Measurements from ENCODE around the gene PDCD1.
"Not testable (repeated sequence)": the region's sequence is repeated elsewhere in the genome, so short reads cannot be mapped to it uniquely, and the experiment has no call there.

Gene PDCD1

GRCh38 chr2:241836292-241836691 is 22.4 kb downstream of the PDCD1 start:
- Histone ChIP-seq H4K20me1 (ENCODE audit: insufficient read depth, low read length, poor library complexity, severe bottlenecking) (no peaks in the 10 kb centered on the region), H3K9ac (ENCODE audit: low read depth, low read length, poor library complexity, severe bottlenecking) (no peak overlapping the region), H3K9me2 (replicated peaks; ENCODE audit: low read depth, low read length) (no peaks in the 10 kb centered on the region), H3K79me2 (ENCODE audit: insufficient read depth, low read length) (no peaks in the 10 kb centered on the region), H3F3A (ENCODE audit: low read depth) (no peaks in the 10 kb centered on the region; the same call in 1 of the 2 replicates), H3K9me3 (ENCODE audit: insufficient read depth, low read depth, low read length) (no peaks in the 10 kb centered on the region), H3K27me3 (ENCODE audit: insufficient read depth, low read length, poor library complexity, severe bottlenecking) (no peaks in the 10 kb centered on the region), H2AFZ (ENCODE audit: low read length) (no peak overlapping the region), H3K4me1 (ENCODE audit: insufficient read depth, low read length, poor library complexity, severe bottlenecking) (peaks cover 7% of the 10 kb centered on the region), H3K36me3 (ENCODE audit: insufficient read depth, low read length) (no peaks in the 10 kb centered on the region), H3K4me2 (ENCODE audit: low read depth, low read length, poor library complexity, severe bottlenecking) (no peak overlapping the region), H3K4me3 (ENCODE audit: low read length, poor library complexity, severe bottlenecking) (no peak overlapping the region)
- TF ChIP-seq, protein P1, sequence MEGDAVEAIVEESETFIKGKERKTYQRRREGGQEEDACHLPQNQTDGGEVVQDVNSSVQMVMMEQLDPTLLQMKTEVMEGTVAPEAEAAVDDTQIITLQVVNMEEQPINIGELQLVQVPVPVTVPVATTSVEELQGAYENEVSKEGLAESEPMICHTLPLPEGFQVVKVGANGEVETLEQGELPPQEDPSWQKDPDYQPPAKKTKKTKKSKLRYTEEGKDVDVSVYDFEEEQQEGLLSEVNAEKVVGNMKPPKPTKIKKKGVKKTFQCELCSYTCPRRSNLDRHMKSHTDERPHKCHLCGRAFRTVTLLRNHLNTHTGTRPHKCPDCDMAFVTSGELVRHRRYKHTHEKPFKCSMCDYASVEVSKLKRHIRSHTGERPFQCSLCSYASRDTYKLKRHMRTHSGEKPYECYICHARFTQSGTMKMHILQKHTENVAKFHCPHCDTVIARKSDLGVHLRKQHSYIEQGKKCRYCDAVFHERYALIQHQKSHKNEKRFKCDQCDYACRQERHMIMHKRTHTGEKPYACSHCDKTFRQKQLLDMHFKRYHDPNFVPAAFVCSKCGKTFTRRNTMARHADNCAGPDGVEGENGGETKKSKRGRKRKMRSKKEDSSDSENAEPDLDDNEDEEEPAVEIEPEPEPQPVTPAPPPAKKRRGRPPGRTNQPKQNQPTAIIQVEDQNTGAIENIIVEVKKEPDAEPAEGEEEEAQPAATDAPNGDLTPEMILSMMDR (conservative IDR thresholded peaks at IDR 0.05; ENCODE audit: low read length) = peak; percentile 33
- no peak for TF ChIP-seq EZH2phosphoT487 (IDR thresholded peaks at IDR 0.05; ENCODE audit: borderline replicate concordance)

- H4K20me1 ChIP-seq (ENCODE audit: insufficient read depth, low read length, poor library complexity, severe bottlenecking) = no peaks in the 10 kb centered on the region
- H3K9ac ChIP-seq (ENCODE audit: low read depth, low read length, poor library complexity, severe bottlenecking) = no peak overlapping the region
- H3K4me3 ChIP-seq (ENCODE audit: low read length, poor library complexity, severe bottlenecking) = no peak overlapping the region
- H3F3A ChIP-seq (ENCODE audit: low read depth) = no peaks in the 10 kb centered on the region; the same call in 1 of the 2 replicates
- no peak overlapping the region for H3K4me2 ChIP-seq (ENCODE audit: low read depth, low read length, poor library complexity, severe bottlenecking)
- H2AFZ ChIP-seq (ENCODE audit: low read length) = no peak overlapping the region
- H3K9me2 ChIP-seq (replicated peaks; ENCODE audit: low read depth, low read length) = no peaks in the 10 kb centered on the region
- no peaks in the 10 kb centered on the region for H3K9me3 ChIP-seq (ENCODE audit: insufficient read depth, low read depth, low read length)
- H3K36me3 ChIP-seq (ENCODE audit: insufficient read depth, low read length) = no peaks in the 10 kb centered on the region
- no peak for TF ChIP-seq EZH2phosphoT487 (IDR thresholded peaks at IDR 0.05; ENCODE audit: borderline replicate concordance)
- TF ChIP-seq, protein P1 (conservative IDR thresholded peaks at IDR 0.05; ENCODE audit: low read length) = no peak
- H3K79me2 ChIP-seq (ENCODE audit: insufficient read depth, low read length) = no peaks in the 10 kb centered on the region
- H3K4me1 ChIP-seq (ENCODE audit: insufficient read depth, low read length, poor library complexity, severe bottlenecking) = peaks cover 14% of the 10 kb centered on the region
- H3K27me3 ChIP-seq (ENCODE audit: insufficient read depth, low read length, poor library complexity, severe bottlenecking) = no peaks in the 10 kb centered on the region
These were observed 23.1 kb downstream of the PDCD1 start for GRCh38 chr2:241835611-241836010.

DNA sequence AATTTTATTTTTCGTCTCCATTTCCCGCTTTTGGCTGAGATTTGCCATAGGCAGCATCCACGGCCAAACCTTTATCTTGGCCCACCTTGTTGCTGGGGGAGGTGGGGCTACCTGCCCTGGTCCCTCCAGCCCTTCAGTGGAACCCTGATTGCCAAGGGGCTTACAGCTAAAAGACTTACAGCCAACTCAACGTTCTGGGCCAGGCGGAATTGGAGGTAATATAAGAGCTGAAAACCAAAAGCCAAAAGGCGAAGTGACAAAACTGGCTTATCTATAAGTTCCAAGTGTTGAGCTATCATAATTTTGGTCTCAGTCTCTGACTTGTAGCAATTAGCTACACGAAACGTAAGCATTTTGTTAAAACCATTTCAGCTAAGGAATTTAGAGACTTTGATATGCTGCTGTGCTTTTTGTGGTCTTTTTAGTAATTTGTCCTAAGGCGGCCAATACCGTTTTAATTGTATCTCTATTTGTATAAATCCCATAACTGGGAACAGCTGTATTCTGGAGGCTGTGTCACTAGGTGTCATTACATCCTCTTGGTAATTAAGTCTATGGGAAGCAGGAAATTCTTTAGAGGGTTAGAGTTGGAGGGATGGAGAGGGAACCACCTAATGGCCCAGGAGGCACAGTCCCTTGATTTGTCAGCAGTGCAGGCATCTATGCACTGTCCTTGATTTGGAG is 24.0 kb downstream of the PDCD1 start:
- Histone ChIP-seq H3K27me3 (ENCODE audit: insufficient read depth, low read length, poor library complexity, severe bottlenecking) (no peaks in the 10 kb centered on the region), H3K9me2 (replicated peaks; ENCODE audit: low read depth, low read length) (no peaks in the 10 kb centered on the region), H3K4me2 (ENCODE audit: low read depth, low read length, poor library complexity, severe bottlenecking) (no peak overlapping the region)

GRCh38 chr2:241833756-241834526 is 24.8 kb downstream of the PDCD1 start:
- H3K4me1 ChIP-seq (ENCODE audit: insufficient read depth, low read length, poor library complexity, severe bottlenecking) = peaks cover 19% of the 10 kb centered on the region
- H3K4me2 ChIP-seq (ENCODE audit: low read depth, low read length, poor library complexity, severe bottlenecking); H4K20me1 ChIP-seq (ENCODE audit: insufficient read depth, low read length, poor library complexity, severe bottlenecking); H3K27me3 ChIP-seq (ENCODE audit: insufficient read depth, low read length, poor library complexity, severe bottlenecking); H3K9ac ChIP-seq (ENCODE audit: low read depth, low read length, poor library complexity, severe bottlenecking); H3K9me2 ChIP-seq (replicated peaks; ENCODE audit: low read depth, low read length); H2AFZ ChIP-seq (ENCODE audit: low read length); H3K4me3 ChIP-seq (ENCODE audit: low read length, poor library complexity, severe bottlenecking); H3F3A ChIP-seq (ENCODE audit: low read depth); H3K79me2 ChIP-seq (ENCODE audit: insufficient read depth, low read length); H3K36me3 ChIP-seq (ENCODE audit: insufficient read depth, low read length); H3K9me3 ChIP-seq (ENCODE audit: insufficient read depth, low read depth, low read length): not testable (repeated sequence)

More for the DNA sequence above, 24.0 kb downstream of the PDCD1 start:
- H3K9me3 ChIP-seq (ENCODE audit: insufficient read depth, low read depth, low read length) = no peaks in the 10 kb centered on the region
- H3K79me2 ChIP-seq (ENCODE audit: insufficient read depth, low read length) = no peaks in the 10 kb centered on the region
- no peak overlapping the region for H3K9ac ChIP-seq (ENCODE audit: low read depth, low read length, poor library complexity, severe bottlenecking)
- TF ChIP-seq, protein P1 (conservative IDR thresholded peaks at IDR 0.05; ENCODE audit: low read length) = no peak
- no peak for TF ChIP-seq EZH2phosphoT487 (IDR thresholded peaks at IDR 0.05; ENCODE audit: borderline replicate concordance)
- no peaks in the 10 kb centered on the region for H4K20me1 ChIP-seq (ENCODE audit: insufficient read depth, low read length, poor library complexity, severe bottlenecking)
- peaks cover 19% of the 10 kb centered on the region for H3K4me1 ChIP-seq (ENCODE audit: insufficient read depth, low read length, poor library complexity, severe bottlenecking)
- no peaks in the 10 kb centered on the region for H3K36me3 ChIP-seq (ENCODE audit: insufficient read depth, low read length)
- no peak overlapping the region for H3K4me3 ChIP-seq (ENCODE audit: low read length, poor library complexity, severe bottlenecking)
- H2AFZ ChIP-seq (ENCODE audit: low read length) = no peak overlapping the region
- H3F3A ChIP-seq (ENCODE audit: low read depth) = no peaks in the 10 kb centered on the region; the same call in 1 of the 2 replicates

Data from Loucy (cell line).